GM19372 (cell line): Measurements from ENCODE around the gene NUAK2.

ENCODE experiments used
- ATAC-seq: cut with Tn5 transposase; IDR thresholded peaks from one replicate; pipeline ENCODE4 v1.9.1; 2021; ENCODE audit warnings: mild to moderate bottlenecking, low read depth, moderate library complexity; ENCODE audit not compliant: unreplicated experiment

The NUAK2 gene

GRCh38 chr1:205323794-205324193 lies 2.2 kb upstream of the NUAK2 start:
- no peak for ATAC-seq

GRCh38 chr1:205321959-205322283 lies 376 bp upstream of the NUAK2 start:
- no peak for ATAC-seq

DNA sequence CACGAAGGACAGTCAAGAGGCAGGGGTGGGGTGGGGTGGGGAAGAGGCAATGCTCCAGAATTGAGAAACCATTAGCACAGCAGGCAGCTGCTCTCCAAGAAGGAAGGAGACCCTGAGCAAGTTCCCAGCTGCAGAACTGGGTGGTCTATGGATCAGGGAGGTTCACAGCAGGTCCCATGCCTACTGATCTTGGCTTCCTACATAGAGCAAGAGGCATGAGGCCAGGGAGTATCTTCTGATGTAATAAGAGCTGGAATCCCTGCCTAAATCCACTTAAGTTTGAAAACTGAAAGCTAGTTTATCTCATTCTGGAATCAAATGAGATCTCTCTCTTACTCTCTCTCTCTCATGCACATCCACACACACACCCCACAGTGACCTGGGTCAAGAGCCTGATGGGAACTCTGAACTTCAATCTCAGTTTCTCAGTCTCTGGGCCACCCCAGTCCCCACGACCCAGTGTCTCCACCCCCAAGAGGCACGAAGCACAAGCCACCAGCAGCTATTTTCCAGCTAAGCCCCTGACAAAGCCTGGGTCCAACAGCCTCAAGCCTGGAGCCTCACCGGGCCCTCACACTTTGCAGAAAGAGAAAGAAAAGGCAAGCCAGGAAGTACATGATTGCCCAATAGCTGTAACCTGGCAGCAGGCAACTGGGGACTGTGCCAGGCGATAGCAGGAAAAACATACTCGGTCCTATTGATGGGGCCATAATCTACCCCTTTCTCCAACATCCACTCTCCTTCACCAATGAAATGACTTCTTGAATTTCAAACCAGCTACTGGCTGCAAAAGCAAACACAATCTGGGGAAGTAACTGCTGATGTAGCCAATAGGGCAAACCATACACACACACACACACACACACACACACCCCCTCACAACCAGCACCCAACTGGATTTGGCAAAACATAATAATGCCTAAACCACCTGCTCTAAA lies 2.2 kb downstream of the NUAK2 start:
- ATAC-seq = no peak

- no peak for ATAC-seq
Observed at GRCh38 chr1:205318231-205318991, 3.1 kb downstream of the NUAK2 start.

- no peak for ATAC-seq
Observed at GRCh38 chr1:205317311-205317917, 4.1 kb downstream of the NUAK2 start.

DNA sequence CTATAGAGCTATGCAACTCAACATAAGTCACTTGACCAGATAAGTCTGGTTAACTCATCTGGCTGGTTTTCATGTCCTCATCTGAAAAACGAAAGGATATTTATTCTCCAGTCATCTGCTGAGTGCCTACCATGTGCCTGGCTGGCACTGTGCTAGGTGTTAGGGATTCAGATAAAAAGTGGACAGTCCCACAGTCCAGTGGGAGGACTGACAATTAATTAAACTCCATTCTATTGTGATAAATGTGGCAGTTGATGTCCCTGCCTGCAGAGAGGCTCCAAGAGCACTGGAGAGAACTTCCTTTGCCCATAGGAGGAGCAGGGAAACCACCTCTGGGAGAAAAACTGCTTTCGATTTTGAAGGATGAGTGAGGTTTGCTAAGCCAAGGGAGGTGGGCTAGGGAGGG lies 5.4 kb downstream of the NUAK2 start:
- ATAC-seq = no peak

DNA sequence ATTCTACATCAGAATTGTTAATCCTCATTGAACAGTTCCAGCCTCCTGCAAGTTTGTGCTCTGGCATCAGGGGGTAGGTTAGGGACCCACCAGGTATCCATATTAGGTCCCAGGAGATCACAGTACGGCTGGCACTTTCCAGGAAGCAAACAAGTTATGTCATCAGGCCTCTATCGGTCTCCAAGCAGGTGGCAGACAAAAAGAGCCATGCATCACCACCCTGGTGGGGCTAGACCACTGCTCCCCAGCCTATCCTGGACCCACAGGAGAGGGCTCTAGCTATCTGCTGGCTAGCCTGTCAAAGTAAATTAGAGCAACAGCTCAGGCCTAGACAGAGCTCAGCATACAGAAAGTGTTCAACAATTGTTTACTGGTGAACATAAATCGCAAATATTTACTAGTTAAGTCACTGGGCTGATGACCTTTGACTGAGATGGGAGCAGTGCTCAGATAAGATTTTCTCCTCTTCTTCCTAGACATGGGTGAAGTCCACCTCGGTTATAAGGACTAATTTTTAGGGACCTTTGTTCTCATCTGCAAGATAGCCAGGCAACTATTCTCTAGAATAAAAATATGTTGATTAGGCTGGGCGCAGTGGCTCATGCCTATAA lies 6.4 kb downstream of the NUAK2 start:
- ATAC-seq = no peak

DNA sequence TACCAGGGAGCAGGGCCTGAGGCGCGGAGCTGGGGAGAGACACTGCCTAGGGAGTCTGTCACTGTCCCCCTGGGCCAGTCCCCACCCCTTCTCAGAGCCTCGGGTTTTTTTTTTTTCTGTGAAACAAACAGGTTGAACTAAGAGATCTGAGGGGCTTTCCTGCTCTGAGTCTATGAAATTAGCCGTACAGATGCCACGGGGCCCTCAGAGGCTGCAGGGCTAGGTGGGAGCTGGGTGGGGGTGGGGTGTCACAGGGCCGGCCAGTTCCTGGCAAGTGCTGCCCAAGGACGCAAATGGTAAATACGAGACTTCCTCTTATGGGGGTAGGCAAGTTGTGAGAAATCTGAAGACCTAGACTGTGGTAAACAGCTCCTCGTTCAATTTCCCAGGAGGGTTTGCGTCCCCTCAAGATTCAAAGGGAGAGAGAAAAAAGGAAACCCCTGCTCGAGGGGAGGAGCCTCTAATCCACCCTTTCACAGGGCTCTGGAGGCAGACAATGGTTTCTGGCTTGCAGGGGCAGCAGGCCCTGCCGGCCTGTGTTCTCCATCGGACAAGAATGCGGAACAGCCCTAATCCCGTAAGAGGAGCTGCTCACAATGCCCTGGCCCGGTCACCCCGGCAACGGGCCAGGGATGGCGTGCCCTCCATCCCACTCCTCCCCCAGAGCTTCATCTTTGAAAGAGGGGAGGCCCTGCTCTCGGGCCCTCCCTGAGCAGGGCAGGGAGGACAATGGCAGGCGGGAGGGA lies 7.8 kb downstream of the NUAK2 start:
- ATAC-seq = no peak

GRCh38 chr1:205312866-205313562 lies 8.5 kb downstream of the NUAK2 start:
- no peak for ATAC-seq

GRCh38 chr1:205310976-205311704 lies 10.4 kb downstream of the NUAK2 start:
- no peak for ATAC-seq

GRCh38 chr1:205309741-205310140 lies 11.8 kb downstream of the NUAK2 start:
- ATAC-seq = no peak

DNA sequence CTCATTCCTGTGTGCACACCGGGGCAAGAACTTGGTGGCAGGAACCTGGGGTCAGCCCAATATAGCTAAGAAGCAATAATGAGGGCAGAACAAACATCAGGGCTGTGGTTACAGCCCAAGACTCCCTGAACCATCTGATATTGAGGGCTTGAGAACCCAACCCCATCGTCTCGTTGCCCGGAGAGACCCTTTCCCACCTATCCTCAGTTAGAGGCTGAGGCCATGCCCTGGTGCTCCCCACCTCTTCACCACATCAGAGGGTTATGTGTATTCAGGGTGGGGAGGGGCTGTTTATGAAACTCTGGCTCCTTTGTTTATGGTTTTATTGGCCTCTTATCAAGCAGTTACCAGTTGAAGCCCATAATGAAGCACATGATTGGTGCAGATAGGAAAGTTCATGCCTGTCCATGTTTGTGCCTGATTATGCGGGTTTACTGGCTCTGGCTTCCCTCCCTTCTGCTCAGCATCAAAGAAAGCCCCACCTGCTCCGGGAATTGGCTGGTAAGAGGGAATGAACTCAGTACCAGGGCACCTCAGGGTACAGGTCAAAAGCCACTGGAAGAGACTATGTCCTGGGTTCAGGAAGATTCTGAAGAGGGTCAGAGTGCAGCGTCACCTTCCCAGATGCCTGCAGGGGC lies 14.5 kb downstream of the NUAK2 start:
- no peak for ATAC-seq

DNA sequence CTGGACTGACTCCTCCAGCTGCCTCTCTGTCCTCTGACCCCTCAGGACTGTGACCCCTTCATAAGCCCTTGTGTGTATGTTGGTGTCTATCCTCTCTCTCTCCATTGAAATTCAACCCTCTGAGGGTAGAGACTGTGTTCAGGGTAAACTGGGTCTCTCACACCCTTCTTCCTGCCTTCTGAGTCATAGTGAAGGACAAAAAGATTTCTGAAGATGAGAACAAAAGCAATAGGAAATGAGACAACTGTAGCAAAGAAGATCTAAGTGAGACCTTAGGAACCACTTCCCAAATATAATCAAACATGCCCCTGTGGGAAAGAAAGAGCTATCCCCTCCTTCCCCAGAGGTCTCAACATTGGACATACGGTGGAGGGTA lies 16.9 kb downstream of the NUAK2 start:
- no peak for ATAC-seq

- no peak for ATAC-seq
Observed at GRCh38 chr1:205304046-205304694, 17.4 kb downstream of the NUAK2 start.

DNA sequence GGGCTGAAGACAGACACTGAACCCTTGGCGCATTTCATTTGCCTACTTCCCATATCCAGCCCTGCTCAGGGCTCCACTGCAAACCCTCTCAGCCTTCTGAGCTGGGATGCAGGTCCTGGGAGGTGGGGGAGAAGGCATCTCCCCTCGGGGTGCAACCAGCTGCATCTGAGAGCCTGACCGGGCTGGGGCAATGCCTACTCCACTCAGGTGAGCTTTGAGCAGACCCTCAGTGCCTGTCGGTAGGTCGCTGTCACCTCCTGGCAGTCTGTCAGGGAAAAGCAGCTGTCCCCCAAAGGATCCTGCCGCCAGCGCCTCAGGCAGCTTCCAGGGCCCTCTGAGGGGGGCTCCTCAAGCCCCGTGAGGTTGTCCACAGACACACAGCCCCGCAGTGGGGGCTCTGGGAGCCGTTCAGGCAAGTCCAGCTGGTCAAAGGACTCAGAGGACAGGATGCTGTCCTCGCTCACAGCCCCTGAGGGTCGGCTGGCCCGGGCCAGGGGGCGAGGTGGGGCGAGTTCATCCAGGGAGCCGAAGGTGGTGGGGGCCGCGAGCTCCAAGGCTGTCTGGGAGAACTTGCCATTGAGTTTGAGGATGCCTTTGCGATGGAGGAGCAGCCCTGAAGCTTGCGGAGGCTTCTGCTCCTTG lies 18.2 kb downstream of the NUAK2 start:
- no peak for ATAC-seq

- ATAC-seq = no peak
Observed at GRCh38 chr1:205301842-205302588, 19.5 kb downstream of the NUAK2 start.
